HEK293 (cell line): ENCODE measurements around the gene KCTD7.

Experiments
- EGR2 ChIP-seq: fragments of 450-650 bp; formaldehyde crosslinking; IDR thresholded peaks from 2 replicates; pipeline ENCODE4 v1.5.1; 2016; ENCODE audit warnings: low read depth, missing biosample characterization, missing genetic modification characterization
- SCRT1 ChIP-seq: fragments of 450-650 bp; formaldehyde crosslinking; IDR thresholded peaks from 2 replicates; pipeline ENCODE4 v1.5.1; 2016; ENCODE audit warnings: missing biosample characterization, missing genetic modification characterization, borderline replicate concordance
- WT1 ChIP-seq: fragments of 450-650 bp; formaldehyde crosslinking; IDR thresholded peaks from 2 replicates; pipeline ENCODE4 v1.5.1; 2016; ENCODE audit warnings: missing biosample characterization, missing genetic modification characterization
- ZBTB7A ChIP-seq: fragments of 450-650 bp; formaldehyde crosslinking; IDR thresholded peaks from 2 replicates; pipeline ENCODE4 v1.5.1; 2016; ENCODE audit warnings: low read depth, missing biosample characterization, missing genetic modification characterization
- ZFP41 ChIP-seq: fragments of 450-650 bp; formaldehyde crosslinking; IDR thresholded peaks from 2 replicates; pipeline ENCODE4 v1.5.1; 2016; ENCODE audit warnings: missing biosample characterization, missing genetic modification characterization, borderline replicate concordance
- ZIC2 ChIP-seq: fragments of 450-650 bp; formaldehyde crosslinking; IDR thresholded peaks from 2 replicates; pipeline ENCODE4 v1.5.1; 2016; ENCODE audit warnings: missing biosample characterization, missing genetic modification characterization
- ZNF140 ChIP-seq: fragments of 450-650 bp; formaldehyde crosslinking; IDR thresholded peaks from 2 replicates; pipeline ENCODE4 v1.5.1; 2016; ENCODE audit warnings: missing biosample characterization, missing genetic modification characterization
- ZNF146 ChIP-seq: fragments of 450-650 bp; formaldehyde crosslinking; IDR thresholded peaks from 2 replicates; pipeline ENCODE4 v1.5.1; 2016; ENCODE audit warnings: missing biosample characterization, missing genetic modification characterization
- ZNF184 ChIP-seq: fragments of 450-650 bp; IDR thresholded peaks from 2 replicates; pipeline ENCODE4 v1.5.1; 2018; ENCODE audit warnings: missing biosample characterization, mild to moderate bottlenecking, missing genetic modification characterization
- ZNF19 ChIP-seq: fragments of 450-650 bp; formaldehyde crosslinking; IDR thresholded peaks from 2 replicates; pipeline ENCODE4; 2016; ENCODE audit warnings: missing biosample characterization, missing genetic modification characterization, low read depth
- ZNF211 ChIP-seq: fragments of 450-650 bp; formaldehyde crosslinking; IDR thresholded peaks from 2 replicates; pipeline ENCODE4 v1.5.1; 2016; ENCODE audit warnings: low read depth, missing biosample characterization, missing genetic modification characterization
- ZNF266 ChIP-seq: fragments of 450-650 bp; formaldehyde crosslinking; IDR thresholded peaks from 2 replicates; pipeline ENCODE4 v1.5.1; 2016; ENCODE audit warnings: missing biosample characterization, missing genetic modification characterization, low read depth
- ZNF341 ChIP-seq: fragments of 450-650 bp; formaldehyde crosslinking; IDR thresholded peaks from 2 replicates; pipeline ENCODE4; 2016; ENCODE audit warnings: low read depth, missing biosample characterization, missing genetic modification characterization
- ZNF391 ChIP-seq: fragments of 450-650 bp; formaldehyde crosslinking; IDR thresholded peaks from 2 replicates; pipeline ENCODE4 v1.5.1; 2016; ENCODE audit warnings: low read depth, missing biosample characterization, missing genetic modification characterization, borderline replicate concordance
- ZNF404 ChIP-seq: fragments of 450-650 bp; formaldehyde crosslinking; IDR thresholded peaks from 2 replicates; pipeline ENCODE4 v1.5.1; 2017; ENCODE audit warnings: missing biosample characterization, missing genetic modification characterization
- ZNF501 ChIP-seq: fragments of 450-650 bp; formaldehyde crosslinking; IDR thresholded peaks from 2 replicates; pipeline ENCODE4 v1.5.1; 2016; ENCODE audit warnings: missing biosample characterization, missing genetic modification characterization
- ZNF529 ChIP-seq: fragments of 450-650 bp; formaldehyde crosslinking; IDR thresholded peaks from 2 replicates; pipeline ENCODE4 v1.5.1; 2017; ENCODE audit warnings: missing genetic modification characterization, missing biosample characterization; ENCODE audit not compliant: insufficient replicate concordance
- ZNF623 ChIP-seq: fragments of 450-650 bp; formaldehyde crosslinking; IDR thresholded peaks from 2 replicates; pipeline ENCODE4 v1.5.1; 2016; ENCODE audit warnings: missing biosample characterization, missing genetic modification characterization
- ZNF701 ChIP-seq: fragments of 450-650 bp; formaldehyde crosslinking; IDR thresholded peaks from 2 replicates; pipeline ENCODE4 v1.5.1; 2016; ENCODE audit warnings: missing biosample characterization, missing genetic modification characterization
- ZNF830 ChIP-seq: fragments of 450-650 bp; IDR thresholded peaks from 2 replicates; pipeline ENCODE4 v1.5.0; 2018; ENCODE audit warnings: missing biosample characterization, missing genetic modification characterization, low read depth, mild to moderate bottlenecking, moderate library complexity
- ZSCAN23 ChIP-seq: fragments of 450-650 bp; formaldehyde crosslinking; IDR thresholded peaks from 2 replicates; pipeline ENCODE4 v1.5.1; 2016; ENCODE audit warnings: missing biosample characterization, missing genetic modification characterization
- TF ChIP-seq, protein P1 (sequence below): fragments of 450-650 bp; formaldehyde crosslinking; IDR thresholded peaks from 2 replicates; pipeline ENCODE4 v1.5.1; 2016; ENCODE audit warnings: missing biosample characterization, missing genetic modification characterization, borderline replicate concordance
- TF ChIP-seq, protein P2 (sequence below): fragments of 450-650 bp; formaldehyde crosslinking; IDR thresholded peaks from 2 replicates; pipeline ENCODE4 v1.5.1; 2016; ENCODE audit warnings: missing biosample characterization, missing genetic modification characterization
- TF ChIP-seq, protein P3 (sequence below): fragments of 450-650 bp; formaldehyde crosslinking; IDR thresholded peaks from 2 replicates; pipeline ENCODE4 v1.5.1; 2016; ENCODE audit warnings: missing biosample characterization, missing genetic modification characterization
- TF ChIP-seq, protein P4 (sequence below): fragments of 450-650 bp; formaldehyde crosslinking; conservative IDR thresholded peaks from 2 replicates; pipeline ENCODE4 v1.5.1; 2016; ENCODE audit warnings: low read depth, missing biosample characterization, missing genetic modification characterization
- TF ChIP-seq, protein P5 (sequence below): fragments of 450-650 bp; formaldehyde crosslinking; IDR thresholded peaks from 2 replicates; pipeline ENCODE4 v1.5.1; 2017; ENCODE audit warnings: missing biosample characterization, missing genetic modification characterization

KCTD7 gene

DNA sequence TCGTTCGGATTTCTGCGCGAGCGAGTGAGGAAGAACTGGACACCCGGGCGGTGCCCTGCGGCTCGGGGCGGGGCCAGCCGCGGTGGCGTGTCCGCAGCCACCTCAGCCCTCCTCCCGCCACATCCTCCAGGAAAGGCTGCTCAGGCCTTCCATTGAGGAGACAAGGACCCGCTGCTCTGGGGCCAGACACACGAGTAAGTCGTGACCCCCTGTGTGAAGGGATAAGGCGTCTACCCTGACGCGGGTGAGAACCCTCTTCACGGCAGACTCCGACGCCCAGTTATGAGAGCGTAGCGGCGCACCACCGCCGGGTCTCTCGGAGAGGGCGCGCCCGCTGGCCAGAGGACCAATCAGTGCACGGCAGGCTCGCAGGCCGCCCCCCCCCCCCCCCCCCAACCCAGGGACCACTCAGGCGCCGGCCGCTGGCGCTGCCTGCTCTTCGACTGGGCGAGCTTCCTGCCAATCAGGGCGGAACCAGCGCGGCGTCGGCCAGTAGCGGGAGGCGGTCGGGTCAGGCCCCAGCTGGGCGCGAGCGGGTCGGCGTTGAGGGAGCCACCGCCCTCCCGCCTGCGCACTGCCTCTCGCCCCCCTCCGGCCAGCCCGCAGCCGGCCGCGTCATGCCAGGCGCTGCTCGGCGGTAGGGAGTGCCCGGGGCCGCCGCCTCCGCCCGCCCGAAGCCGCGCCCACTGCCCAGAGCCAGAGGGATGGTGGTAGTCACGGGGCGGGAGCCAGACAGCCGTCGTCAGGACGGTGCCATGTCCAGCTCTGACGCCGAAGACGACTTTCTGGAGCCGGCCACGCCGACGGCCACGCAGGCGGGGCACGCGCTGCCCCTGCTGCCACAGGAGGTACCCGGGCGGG is at the start of gene KCTD7 (continued):
- TF ChIP-seq ZFP41 (tag by site-specific recombination) (no peak), ZSCAN23 (tag by site-specific recombination) (no peak), ZIC2 (0 out of 2 replicates have a peak, but pooled peaks have one; percentile 51), ZNF701 (tag by site-specific recombination) (no peak), ZNF501 (tag by site-specific recombination) (peak; percentile 62; the same call in 1 of the 2 replicates), ZBTB7A (tag by site-specific recombination) (0 out of 2 replicates have a peak, but pooled peaks have one; percentile 31), SCRT1 (tag by site-specific recombination) (no peak), ZNF391 (tag by site-specific recombination) (no peak), ZNF341 (tag by site-specific recombination) (peak; percentile 24; the same call in 1 of the 2 replicates), ZNF19 (tag by site-specific recombination) (no peak), ZNF146 (no peak), ZNF623 (tag by site-specific recombination) (no peak), WT1 (0 out of 2 replicates have a peak, but pooled peaks have one; percentile 20), ZNF211 (tag by site-specific recombination) (no peak), ZNF529 (tag by site-specific recombination) (no peak), ZNF830 (tag by site-specific recombination) (no peak), ZNF266 (no peak), ZNF404 (tag by site-specific recombination) (no peak), ZNF140 (no peak), ZNF184 (no peak), EGR2 (tag by site-specific recombination) (no peak)
- TF ChIP-seq, protein P1, sequence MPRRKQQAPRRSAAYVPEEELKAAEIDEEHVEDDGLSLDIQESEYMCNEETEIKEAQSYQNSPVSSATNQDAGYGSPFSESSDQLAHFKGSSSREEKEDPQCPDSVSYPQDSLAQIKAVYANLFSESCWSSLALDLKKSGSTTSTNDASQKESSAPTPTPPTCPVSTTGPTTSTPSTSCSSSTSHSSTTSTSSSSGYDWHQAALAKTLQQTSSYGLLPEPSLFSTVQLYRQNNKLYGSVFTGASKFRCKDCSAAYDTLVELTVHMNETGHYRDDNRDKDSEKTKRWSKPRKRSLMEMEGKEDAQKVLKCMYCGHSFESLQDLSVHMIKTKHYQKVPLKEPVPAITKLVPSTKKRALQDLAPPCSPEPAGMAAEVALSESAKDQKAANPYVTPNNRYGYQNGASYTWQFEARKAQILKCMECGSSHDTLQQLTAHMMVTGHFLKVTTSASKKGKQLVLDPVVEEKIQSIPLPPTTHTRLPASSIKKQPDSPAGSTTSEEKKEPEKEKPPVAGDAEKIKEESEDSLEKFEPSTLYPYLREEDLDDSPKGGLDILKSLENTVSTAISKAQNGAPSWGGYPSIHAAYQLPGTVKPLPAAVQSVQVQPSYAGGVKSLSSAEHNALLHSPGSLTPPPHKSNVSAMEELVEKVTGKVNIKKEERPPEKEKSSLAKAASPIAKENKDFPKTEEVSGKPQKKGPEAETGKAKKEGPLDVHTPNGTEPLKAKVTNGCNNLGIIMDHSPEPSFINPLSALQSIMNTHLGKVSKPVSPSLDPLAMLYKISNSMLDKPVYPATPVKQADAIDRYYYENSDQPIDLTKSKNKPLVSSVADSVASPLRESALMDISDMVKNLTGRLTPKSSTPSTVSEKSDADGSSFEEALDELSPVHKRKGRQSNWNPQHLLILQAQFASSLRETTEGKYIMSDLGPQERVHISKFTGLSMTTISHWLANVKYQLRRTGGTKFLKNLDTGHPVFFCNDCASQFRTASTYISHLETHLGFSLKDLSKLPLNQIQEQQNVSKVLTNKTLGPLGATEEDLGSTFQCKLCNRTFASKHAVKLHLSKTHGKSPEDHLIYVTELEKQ (tag by site-specific recombination), result no peak
- TF ChIP-seq, protein P2, sequence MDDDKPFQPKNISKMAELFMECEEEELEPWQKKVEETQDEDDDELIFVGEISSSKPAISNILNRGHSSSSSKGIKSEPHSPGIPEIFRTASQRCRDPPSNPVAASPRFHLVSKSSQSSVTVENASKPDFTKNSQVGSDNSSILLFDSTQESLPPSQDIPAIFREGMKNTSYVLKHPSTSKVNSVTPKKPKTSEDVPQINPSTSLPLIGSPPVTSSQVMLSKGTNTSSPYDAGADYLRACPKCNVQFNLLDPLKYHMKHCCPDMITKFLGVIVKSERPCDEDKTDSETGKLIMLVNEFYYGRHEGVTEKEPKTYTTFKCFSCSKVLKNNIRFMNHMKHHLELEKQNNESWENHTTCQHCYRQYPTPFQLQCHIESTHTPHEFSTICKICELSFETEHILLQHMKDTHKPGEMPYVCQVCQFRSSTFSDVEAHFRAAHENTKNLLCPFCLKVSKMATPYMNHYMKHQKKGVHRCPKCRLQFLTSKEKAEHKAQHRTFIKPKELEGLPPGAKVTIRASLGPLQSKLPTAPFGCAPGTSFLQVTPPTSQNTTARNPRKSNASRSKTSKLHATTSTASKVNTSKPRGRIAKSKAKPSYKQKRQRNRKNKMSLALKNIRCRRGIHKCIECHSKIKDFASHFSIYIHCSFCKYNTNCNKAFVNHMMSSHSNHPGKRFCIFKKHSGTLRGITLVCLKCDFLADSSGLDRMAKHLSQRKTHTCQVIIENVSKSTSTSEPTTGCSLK (tag by site-specific recombination), result no peak
- TF ChIP-seq, protein P3, sequence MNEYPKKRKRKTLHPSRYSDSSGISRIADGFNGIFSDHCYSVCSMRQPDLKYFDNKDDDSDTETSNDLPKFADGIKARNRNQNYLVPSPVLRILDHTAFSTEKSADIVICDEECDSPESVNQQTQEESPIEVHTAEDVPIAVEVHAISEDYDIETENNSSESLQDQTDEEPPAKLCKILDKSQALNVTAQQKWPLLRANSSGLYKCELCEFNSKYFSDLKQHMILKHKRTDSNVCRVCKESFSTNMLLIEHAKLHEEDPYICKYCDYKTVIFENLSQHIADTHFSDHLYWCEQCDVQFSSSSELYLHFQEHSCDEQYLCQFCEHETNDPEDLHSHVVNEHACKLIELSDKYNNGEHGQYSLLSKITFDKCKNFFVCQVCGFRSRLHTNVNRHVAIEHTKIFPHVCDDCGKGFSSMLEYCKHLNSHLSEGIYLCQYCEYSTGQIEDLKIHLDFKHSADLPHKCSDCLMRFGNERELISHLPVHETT, result no peak
- TF ChIP-seq, protein P4, sequence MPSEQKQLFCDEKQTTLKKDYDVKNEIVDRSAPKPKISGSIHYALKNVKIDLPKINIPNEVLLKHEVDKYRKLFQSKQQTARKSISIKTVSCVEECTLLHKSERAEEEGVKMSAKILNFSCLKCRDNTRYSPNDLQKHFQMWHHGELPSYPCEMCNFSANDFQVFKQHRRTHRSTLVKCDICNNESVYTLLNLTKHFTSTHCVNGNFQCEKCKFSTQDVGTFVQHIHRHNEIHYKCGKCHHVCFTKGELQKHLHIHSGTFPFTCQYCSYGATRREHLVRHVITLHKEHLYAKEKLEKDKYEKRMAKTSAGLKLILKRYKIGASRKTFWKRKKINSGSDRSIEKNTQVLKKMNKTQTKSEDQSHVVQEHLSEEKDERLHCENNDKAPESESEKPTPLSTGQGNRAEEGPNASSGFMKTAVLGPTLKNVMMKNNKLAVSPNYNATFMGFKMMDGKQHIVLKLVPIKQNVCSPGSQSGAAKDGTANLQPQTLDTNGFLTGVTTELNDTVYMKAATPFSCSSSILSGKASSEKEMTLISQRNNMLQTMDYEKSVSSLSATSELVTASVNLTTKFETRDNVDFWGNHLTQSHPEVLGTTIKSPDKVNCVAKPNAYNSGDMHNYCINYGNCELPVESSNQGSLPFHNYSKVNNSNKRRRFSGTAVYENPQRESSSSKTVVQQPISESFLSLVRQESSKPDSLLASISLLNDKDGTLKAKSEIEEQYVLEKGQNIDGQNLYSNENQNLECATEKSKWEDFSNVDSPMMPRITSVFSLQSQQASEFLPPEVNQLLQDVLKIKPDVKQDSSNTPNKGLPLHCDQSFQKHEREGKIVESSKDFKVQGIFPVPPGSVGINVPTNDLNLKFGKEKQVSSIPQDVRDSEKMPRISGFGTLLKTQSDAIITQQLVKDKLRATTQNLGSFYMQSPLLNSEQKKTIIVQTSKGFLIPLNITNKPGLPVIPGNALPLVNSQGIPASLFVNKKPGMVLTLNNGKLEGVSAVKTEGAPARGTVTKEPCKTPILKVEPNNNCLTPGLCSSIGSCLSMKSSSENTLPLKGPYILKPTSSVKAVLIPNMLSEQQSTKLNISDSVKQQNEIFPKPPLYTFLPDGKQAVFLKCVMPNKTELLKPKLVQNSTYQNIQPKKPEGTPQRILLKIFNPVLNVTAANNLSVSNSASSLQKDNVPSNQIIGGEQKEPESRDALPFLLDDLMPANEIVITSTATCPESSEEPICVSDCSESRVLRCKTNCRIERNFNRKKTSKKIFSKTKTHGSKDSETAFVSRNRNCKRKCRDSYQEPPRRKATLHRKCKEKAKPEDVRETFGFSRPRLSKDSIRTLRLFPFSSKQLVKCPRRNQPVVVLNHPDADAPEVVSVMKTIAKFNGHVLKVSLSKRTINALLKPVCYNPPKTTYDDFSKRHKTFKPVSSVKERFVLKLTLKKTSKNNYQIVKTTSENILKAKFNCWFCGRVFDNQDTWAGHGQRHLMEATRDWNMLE (tag by site-specific recombination), result no peak
- TF ChIP-seq, protein P5, sequence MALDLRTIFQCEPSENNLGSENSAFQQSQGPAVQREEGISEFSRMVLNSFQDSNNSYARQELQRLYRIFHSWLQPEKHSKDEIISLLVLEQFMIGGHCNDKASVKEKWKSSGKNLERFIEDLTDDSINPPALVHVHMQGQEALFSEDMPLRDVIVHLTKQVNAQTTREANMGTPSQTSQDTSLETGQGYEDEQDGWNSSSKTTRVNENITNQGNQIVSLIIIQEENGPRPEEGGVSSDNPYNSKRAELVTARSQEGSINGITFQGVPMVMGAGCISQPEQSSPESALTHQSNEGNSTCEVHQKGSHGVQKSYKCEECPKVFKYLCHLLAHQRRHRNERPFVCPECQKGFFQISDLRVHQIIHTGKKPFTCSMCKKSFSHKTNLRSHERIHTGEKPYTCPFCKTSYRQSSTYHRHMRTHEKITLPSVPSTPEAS (tag by site-specific recombination), result no peak
